HG03159 (cell line): ENCODE results near the gene SPPL2B.

Experiments used
- ATAC-seq: cut with Tn5 transposase; IDR thresholded peaks from one replicate; pipeline ENCODE4 v1.9.1; 2021; ENCODE audit warnings: mild to moderate bottlenecking, moderate library complexity; ENCODE audit not compliant: unreplicated experiment

The SPPL2B gene

GRCh38 chr19:2300533-2300932 lies 28.0 kb upstream of the SPPL2B start:
- ATAC-seq = no peak

DNA sequence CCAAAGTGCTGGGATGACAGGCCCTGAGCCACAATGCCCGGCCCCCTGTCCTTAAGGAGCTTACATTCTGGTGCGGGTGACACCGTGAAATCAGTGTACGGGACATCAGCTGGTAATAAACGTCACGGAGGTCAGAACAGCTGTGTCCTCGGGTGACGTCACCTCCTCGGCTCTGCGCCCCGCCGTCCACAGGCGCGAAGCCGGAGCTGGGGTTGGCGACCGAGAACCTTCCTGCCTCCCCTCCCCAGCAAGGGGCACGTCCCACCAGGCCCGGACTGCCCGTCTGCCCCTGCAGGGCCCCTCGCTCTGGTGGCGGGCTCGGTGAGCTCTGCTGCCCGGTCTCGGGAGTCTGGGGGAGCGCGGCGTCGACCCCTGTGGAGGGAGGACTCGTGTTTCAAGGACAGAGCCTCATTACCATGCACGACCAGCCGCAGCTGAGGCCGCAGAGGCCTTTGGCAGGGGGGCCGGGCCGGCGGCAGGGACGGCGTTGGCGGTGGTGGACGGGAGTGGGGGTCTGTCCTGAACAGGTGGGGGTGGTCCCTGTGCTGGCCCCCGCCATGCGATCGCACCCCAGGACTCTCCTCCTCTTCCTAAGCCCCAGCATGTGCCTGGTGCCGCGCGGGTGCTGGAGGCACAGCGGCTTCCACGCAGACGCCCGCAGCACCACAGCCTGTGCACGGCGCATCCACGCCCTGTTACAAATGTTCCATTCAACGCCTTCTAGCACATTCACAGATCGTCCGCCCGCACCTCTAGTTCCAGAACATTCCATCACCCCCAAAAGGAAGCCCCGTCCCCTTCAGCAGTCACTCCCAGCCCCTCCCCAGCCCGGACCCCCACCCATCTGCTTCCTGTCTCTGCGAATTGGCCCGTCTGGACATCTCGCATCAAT lies 25.9 kb upstream of the SPPL2B start:
- no peak for ATAC-seq

GRCh38 chr19:2303211-2303798 lies 25.2 kb upstream of the SPPL2B start:
- ATAC-seq = no peak

DNA sequence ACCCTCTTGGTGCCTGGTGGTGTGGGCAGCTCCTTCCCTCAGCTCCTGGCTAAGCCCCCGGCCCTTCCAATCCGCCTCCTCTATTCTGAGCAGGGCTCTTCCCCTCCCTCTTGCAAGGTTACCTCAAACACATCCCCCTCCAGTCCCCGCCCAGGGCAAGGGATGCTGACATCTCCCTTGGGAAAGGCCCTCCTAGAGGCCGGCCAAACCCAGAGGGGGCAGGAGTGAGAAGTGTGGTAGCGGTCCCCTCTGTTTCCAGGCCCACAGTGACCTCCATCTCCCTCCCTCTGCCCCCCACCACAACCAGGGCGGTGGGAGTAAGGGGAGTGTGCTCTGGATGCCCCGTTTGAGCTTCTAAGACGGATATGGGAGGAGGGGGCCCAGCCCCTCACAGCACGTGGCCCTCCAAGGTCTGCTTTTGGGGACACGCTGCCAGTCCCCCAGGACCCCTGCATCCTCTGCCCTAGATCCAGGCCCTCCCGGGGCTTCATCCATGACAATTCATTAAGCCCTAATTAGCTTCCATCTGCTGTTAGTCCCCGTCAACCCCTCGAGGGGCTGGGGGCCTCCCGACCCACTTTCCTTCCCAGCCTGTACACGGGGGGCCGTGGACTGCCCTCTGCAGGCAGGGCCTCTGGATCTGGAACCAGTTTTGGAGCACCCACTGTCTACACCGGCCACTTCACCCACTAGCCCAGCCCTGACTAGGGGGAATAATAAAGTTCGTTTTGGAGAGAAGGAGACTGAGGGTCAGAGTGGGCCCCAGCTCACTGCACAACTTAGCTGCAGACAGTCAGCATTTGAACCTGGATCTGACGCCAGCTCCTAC lies 22.8 kb upstream of the SPPL2B start:
- ATAC-seq = no peak

GRCh38 chr19:2306281-2306806 lies 22.1 kb upstream of the SPPL2B start:
- ATAC-seq = no peak

GRCh38 chr19:2306971-2307370 lies 21.5 kb upstream of the SPPL2B start:
- ATAC-seq = no peak

DNA sequence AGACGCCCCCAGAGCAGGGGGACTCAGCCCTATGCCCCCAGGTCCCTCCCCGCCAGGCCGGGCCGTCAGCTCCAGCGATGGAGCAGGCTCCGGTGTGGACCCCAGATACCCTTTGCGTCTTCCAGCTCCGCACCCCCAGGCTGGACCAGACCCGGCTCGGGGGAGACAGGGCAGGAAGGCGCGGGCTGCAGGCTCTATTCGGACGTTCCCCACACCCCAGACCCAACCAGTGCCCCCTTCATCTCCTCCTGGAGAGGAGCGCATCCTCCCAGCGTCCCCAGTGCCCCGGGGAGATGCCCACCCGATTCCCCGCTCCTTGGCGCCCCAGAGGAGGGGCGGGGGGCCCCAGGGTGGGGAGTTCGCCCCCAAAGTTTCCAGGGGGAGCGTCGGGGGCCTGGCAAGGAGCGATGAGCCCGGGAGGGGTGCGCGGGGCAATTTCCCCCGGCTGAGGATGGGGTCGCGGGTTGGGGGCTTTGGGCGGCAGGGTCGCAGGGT lies 20.9 kb upstream of the SPPL2B start:
- no peak for ATAC-seq

GRCh38 chr19:2308114-2308556 lies 20.3 kb upstream of the SPPL2B start, which contains the start of gene LINGO3:
Gene LINGO3 (minus strand): TSS chr19:2308154. CDS start chr19:2291776, 16,378 bp downstream.
- ATAC-seq = no peak

DNA sequence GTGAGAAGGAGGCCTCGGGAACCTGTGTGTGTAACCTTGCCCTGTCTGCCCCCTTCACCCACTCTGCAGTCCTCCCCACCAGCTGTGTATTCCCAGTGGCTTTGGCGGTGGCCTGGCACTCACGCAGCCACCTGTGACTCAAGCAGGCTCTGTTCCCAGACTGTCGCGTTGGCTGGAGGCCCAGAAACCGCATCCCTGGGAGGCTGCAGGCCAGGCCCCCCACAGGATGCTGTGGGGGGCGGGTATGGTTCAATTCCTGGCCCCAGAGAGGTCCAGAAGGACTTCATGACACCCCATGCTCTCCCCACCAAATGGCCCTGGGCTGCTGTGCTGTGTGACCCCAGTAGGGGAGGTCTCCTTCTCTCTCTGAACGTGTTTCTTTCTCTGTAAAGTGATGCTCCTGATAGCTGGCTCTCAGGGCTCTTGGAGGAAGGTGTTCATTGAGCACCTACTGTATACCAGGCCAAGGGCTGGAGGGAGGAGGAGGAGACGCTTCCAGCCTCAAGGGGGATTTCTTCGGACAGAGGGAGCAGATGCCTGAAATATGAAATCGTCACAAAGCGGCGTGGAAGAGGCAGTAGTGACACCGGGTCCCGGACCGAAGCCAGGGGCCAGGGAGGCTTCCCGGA lies 18.6 kb upstream of the SPPL2B start:
- ATAC-seq = no peak

- no peak for ATAC-seq
These were observed 17.4 kb upstream of the SPPL2B start for GRCh38 chr19:2311093-2311492.

- no peak for ATAC-seq
These were observed 15.5 kb upstream of the SPPL2B start for GRCh38 chr19:2312820-2313501.

DNA sequence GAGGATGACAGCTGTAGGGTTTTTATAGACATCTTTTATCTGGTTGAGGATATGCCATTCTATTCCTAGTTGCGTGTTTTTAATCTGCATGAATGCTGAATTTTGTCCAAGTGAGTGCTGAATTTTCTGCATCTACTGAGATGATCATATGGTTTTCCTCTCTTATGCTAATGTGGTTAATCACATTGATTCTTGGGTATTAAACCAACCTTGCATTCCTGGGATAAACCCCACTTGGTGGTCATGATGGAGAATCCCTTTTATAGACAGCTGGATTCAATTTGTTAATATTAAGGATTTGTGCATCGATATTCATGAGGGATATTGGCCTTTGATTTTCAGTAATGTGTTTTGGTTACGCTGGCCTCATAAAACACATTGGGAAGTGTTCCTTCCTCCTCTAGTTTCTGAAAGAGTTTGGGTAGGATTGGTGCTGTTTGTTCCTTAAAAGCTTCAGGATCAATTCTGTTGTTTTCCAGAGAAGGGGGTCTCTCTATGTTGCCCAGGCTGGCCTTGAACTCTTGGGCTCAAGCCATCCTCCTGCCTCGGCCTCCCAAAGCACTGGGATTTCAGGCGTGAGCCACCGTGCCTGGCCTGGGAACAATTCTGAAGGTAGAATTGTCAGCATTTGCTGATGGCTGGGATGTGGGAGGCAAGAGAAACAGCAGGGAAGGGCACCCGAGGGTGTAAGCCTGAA lies 13.2 kb upstream of the SPPL2B start:
- no peak for ATAC-seq

DNA sequence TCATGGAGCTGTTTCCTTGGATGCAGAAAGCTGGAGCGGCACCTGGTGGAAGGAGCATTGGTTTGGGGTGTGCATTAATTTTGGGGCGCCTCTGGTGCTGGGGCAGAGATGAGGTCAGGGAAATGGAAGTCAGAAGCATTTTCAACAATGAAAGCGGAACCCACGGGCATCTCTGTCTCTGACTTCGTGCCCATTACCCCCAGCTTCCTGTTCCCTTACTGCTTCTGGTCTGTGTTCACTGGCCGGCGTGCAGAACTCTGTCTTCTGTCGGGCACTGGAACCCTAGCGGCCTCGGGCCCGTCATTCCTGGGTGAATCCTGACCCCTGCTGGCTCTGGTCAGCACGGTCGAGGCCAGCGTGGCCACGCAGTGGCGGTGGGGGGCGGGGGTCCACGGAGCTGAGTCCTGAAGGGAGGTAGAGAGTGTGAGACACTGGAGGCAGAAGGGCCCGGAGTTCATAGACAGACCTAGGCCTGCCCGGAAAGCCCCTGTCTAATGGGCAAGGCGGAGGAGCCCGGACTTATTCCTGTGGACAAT lies 12.6 kb upstream of the SPPL2B start:
- no peak for ATAC-seq

DNA sequence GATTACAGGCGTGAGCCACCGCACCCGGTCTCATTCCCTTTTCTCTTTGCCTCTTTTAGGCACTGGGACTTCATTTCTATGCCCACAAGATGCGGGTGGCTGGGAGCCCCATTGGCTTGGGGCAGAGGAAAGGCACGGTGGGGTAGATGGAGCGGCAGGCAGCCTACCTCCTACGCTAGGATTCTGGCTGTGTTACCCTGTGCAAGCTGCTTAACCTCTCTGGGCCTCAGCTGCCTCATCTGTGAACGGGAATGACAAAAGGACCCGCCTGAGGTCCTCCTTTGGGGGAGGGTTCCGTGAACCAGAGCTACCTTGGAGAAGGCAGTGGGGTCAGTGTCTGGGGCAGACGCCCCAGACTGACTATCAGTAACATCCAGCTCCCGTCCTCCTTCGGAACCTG lies 11.2 kb upstream of the SPPL2B start:
- ATAC-seq = no peak

DNA sequence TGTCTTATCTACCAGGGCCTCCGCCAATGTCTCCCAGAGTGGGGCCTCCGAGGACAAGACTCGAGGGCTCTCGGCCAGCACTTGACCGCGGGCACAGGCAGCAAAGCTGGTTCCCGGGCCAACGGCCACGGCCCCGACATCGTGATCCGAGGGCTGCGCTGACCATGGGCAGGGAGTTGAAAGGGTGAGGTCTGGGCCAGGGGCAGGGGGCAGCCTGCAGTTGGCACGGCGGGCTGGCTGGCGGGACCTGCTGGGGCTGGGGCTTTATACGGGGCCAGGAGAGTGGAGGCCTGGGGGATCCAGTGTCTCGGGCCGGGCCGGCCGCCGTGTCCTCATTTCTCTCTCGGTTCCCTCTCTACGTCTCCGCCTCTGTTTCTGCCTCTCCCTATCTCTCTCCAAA lies 10.7 kb upstream of the SPPL2B start:
- no peak for ATAC-seq

- ATAC-seq = no peak
These were observed 9.6 kb upstream of the SPPL2B start for GRCh38 chr19:2318923-2319322.

- ATAC-seq = no peak
These were observed 8.9 kb upstream of the SPPL2B start for GRCh38 chr19:2319551-2319950.

DNA sequence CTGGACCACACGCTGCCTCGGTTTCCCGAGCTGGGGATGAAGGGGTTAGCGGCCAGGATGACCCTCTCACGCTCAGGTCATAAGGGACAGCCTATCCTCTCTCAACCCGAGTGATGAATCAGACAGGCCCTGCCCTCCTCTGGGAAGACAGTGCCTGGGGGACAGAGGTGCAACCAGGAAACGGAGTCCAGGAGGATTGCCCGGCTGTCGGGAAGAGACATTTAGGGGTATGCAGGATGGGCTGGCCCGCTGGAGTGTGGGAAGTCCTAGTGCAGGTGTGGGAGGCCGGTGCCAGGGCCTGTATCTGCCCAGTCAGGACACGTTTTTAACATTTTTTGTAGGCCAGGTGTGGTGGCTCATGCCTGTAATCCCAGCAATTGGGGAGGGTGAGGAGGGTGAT lies 8.4 kb upstream of the SPPL2B start:
- no peak for ATAC-seq

DNA sequence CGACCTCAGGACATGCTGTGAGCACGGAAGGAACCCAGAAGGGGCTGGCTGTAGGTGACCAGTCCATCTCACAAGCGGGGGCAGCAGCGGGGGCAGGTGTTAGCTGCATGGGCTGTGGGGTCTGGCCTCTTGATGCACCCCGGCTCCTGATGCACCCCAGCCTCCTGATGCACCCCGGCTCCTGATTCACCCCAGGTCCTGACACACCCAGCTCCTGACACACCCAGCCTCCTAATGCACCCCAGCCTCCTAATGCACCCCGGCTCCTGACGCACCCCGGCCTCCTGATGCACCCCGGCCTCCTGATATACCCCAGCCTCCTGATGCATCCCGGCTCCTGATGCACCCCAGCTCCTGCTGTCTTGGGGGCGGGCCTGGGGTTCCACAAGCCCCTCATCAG lies 7.5 kb upstream of the SPPL2B start:
- ATAC-seq = no peak
